GM21528 (cell line): ENCODE measurements around the gene NKPD1.

Experiments
- ATAC-seq: cut with Tn5 transposase; IDR thresholded peaks from one replicate; pipeline ENCODE4 v1.9.1; 2021; ENCODE audit warnings: mild to moderate bottlenecking, moderate library complexity; ENCODE audit not compliant: unreplicated experiment, low FRiP score

NKPD1 gene

GRCh38 chr19:45160870-45161737 lies at the start of gene NKPD1:
Gene NKPD1 (minus strand): TSS chr19:45160982. CDS start chr19:45160150, 832 bp downstream.
- no peak for ATAC-seq

GRCh38 chr19:45206328-45206727 lies 45.5 kb upstream of the NKPD1 start:
- ATAC-seq = no peak

GRCh38 chr19:45205810-45206209 lies 45.0 kb upstream of the NKPD1 start:
- ATAC-seq = no peak

GRCh38 chr19:45202637-45203036 lies 41.9 kb upstream of the NKPD1 start:
- ATAC-seq = no peak

- ATAC-seq = no peak
Observed at GRCh38 chr19:45200568-45200967, 39.8 kb upstream of the NKPD1 start.

GRCh38 chr19:45195764-45196163 lies 35.0 kb upstream of the NKPD1 start:
- no peak for ATAC-seq

- no peak for ATAC-seq
Observed at GRCh38 chr19:45191375-45191774, 30.6 kb upstream of the NKPD1 start.

GRCh38 chr19:45189971-45190370 lies 29.2 kb upstream of the NKPD1 start:
- no peak for ATAC-seq

- no peak for ATAC-seq
Observed at GRCh38 chr19:45187421-45188100, 26.8 kb upstream of the NKPD1 start.

- ATAC-seq = no peak
Observed at GRCh38 chr19:45186509-45187334, 25.9 kb upstream of the NKPD1 start.

- ATAC-seq = no peak
Observed at GRCh38 chr19:45184115-45184514, 23.3 kb upstream of the NKPD1 start.

GRCh38 chr19:45182758-45183157 lies 22.0 kb upstream of the NKPD1 start:
- no peak for ATAC-seq

- ATAC-seq = no peak
Observed at GRCh38 chr19:45180936-45181335, 20.2 kb upstream of the NKPD1 start.

- no peak for ATAC-seq
Observed at GRCh38 chr19:45179892-45180370, 19.1 kb upstream of the NKPD1 start.

GRCh38 chr19:45179072-45179891 lies 18.5 kb upstream of the NKPD1 start:
- ATAC-seq = no peak

GRCh38 chr19:45178262-45179071 lies 17.7 kb upstream of the NKPD1 start, which contains the start of gene BLOC1S3:
Gene BLOC1S3 (plus strand): TSS chr19:45178784. CDS start chr19:45179297, 513 bp downstream.
- ATAC-seq = peak; percentile 83

GRCh38 chr19:45177817-45178261 lies 17.1 kb upstream of the NKPD1 start, which contains the start of gene TRAPPC6A:
Gene TRAPPC6A (minus strand): TSS chr19:45178237. CDS start chr19:45178218, 19 bp downstream.
- ATAC-seq = no peak

GRCh38 chr19:45175515-45176345 lies 14.9 kb upstream of the NKPD1 start:
- ATAC-seq = no peak
